NCI-H1694 (cell line): Measurements from ENCODE around the gene RYR2.
"Not testable (repeated sequence)": the region's sequence is repeated elsewhere in the genome, so short reads cannot be mapped to it uniquely, and the experiment has no call there.

ENCODE experiments used
- DNase-seq: peaks from one replicate; lab custom pipeline; 2025; lab: John Stamatoyannopoulos, UW

The RYR2 gene

DNA sequence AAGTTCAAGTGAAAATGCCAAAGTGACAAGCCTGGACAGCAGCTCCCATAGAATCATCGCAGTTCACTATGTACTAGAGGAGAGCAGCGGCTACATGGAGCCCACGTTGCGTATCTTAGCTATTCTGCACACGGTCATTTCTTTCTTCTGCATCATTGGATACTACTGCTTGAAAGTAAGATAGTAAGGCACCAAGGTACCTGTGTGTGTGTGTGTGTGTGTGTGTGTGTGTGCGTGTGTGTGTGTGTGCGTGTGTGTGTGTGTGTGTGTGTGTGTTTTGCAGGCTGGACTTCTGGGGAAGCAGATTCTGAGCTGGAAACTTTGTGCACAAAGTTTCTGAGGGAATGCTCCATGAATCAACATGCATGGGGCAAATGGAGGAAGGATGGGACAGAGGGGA, 750.2 kb downstream of the RYR2 start:
- no peak for DNase-seq

GRCh38 chr1:237792726-237793125, 750.7 kb downstream of the RYR2 start:
- DNase-seq = no peak

DNA sequence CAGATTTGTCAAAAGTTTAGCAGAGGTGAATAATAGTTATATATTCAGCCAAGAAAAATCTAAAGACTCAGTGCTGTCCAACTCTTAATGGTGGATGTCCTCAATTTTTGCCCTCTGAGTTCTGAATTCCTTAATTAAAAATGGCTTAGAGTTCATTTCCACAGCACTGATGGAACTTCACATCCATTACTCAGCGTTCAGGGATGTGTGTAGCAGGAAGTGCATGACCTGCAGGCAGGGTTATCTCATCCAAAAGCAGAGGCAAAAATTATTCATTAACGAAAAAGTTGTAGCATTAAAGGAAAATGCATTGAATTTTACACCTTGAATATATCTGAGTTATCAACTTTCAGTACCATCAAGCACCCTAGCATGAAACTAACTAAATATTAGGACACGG, 752.1 kb downstream of the RYR2 start:
- no peak for DNase-seq

DNA sequence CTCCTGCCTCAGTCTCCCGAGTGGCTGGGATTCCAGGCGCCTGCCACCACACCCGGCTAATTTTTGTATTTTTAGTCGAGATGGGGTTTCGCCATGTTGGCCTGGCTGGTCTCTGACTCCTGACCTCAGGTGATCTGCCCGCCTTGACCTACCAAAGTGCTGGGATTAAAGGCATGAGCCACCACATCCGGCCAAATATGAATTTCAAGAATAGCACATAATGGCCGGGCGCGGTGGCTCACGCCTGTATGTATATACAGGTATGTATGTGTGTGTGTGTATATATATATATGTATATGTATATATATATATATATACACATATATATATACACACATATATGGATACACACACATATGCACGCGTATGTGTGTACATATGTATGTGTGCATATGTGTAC, 753.6 kb downstream of the RYR2 start:
- no peak for DNase-seq

DNA sequence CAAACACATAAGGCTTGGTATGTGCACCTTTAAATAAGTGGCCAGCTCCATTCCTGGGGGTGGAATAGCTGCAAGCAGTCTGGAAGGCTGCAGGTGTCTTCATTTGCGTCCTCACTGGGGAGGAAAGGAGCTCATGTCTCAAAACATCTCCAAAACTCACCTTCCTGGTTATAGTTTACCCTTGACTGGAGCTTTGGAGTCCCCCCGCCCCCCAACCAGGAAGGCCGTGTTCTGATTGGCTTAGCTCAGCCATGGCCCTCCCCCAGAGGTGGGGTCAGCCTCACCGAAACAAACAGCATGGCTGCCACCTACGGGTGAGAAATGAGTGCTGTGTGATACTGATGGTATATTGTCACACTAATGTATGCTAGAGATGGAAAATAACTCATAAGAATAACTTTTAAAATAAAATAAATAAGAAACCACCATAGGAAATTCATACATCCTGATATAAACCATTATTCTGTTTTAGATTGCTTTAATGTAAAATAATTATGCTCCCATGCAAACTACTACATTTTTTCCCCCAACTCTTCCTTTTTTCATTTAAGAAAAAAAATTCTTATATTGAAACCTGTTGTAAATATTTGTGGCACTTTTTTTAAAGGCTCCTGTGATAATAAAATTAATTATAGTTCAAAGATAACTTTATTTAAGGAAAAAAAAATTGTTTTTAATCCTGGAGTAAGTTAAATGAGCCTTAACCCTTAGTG, 757.9 kb downstream of the RYR2 start:
- peak; percentile 14 for DNase-seq

GRCh38 chr1:237804516-237804915, 762.5 kb downstream of the RYR2 start:
- no peak for DNase-seq

DNA sequence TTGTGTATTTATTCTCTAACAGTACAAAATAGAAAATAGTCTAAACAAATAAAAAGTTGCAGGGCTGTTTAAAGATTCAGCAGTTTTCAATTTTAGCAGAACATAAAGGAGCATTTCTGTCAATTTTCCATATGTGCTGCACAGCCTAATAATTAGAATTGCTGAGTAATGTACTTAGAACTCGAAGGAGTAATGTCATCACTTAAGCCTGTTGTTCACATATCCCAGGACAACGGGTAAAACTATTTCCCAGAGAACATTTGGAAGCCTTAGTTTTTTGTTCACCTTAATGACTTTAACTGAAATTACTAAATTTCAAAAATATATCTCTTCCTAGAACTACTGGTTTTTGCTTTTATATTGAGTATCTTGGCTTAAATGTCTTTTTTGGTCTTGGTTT, 767.1 kb downstream of the RYR2 start:
- DNase-seq = no peak

DNA sequence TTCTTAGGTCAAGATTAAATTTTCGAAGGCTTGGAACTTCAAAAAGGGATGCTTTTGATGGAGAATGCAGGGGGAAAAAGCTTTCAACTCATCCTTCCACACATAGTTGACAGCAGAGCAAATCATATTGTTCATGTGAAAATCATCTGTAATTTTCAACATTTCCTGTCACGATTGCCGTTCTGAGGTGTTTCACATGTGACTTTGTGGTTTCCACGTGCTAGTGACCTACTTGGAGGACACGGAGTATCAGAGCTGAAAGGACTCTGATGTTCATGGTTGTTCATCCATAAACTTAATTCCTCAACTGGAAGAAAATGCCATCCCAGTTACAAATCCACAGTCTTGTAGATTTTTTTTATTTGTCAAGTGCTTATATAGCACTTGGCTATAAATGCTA, 769.6 kb downstream of the RYR2 start:
- no peak for DNase-seq

DNA sequence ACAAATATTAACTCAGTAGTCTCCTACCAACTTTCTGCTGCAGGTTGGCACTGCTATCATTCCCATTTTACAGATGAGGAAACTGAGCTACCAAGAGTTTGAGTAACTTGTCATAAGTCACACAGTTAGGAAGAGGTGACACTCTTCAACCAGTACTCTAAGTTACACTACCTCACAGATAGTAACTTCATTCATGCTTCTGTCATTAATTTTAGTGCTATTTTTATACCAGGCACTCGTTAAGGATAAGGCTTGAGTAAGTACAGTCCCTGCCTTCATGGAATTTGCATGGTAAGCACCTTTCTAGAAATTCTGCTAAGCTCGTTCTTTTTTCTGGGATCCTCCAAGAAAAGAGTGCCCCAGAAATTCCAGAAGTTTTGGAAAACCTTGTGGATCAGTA, 770.1 kb downstream of the RYR2 start:
- no peak for DNase-seq

GRCh38 chr1:237814319-237814924, 772.4 kb downstream of the RYR2 start:
- DNase-seq = peak; percentile 5

DNA sequence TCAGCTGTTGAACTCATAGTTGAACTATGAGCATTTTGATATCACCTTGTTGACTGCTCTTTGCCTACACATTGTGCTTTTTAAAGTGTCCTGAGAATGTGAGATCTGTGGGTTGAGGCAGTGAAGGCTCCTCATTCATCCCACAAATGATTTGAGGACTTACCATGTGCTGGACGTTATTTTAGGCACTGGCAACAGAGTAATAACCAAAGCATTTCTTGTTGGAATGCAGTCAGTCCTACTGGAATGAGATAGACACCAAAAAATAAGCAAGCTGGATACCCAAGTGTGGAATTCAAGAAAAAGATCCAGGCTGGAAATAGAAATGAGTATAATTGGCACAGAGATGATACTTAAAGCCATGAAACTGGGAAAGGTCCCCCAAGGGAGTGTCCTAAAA, 775.3 kb downstream of the RYR2 start:
- no peak for DNase-seq

DNA sequence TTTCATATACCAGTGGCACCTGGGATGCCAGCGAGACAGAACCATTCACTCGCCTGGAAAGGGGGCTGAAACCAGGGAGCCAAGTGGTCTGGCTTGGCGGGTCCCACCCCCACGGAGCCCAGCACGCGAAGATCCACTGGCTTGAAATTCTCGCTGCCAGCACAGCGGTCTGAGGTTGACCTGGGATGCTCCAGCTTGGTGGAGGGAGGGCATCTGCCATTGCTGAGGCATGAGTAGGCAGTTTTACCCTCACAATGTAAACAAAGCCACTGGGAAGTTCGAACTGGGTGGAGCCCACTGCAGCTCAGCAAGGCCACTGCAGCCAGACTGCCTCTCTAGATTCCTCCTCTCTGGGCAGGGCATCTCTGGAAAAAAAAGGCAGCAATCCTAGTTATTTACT, 778.6 kb downstream of the RYR2 start:
- not testable (repeated sequence) for DNase-seq

GRCh38 chr1:237832858-237833257, 790.9 kb downstream of the RYR2 start:
- DNase-seq = no peak

DNA sequence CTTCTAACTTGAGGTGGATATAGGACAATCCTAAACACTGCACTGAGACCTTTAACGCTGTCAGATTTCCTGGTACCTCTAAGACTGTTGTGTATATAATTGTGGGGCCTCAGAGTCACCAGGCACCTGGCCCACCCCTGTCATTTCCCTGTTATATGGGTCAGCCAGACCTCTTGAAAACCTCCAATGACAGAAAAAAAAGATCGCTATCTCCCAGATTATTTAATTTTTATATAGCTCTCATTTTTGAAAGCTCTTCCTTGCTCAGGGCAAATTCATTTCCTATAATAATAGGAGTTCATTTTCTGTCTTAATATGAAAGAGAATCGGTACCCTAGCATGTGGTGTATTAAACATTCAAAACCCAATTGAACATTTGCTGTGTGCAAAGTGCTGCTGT, 792.1 kb downstream of the RYR2 start:
- no peak for DNase-seq

DNA sequence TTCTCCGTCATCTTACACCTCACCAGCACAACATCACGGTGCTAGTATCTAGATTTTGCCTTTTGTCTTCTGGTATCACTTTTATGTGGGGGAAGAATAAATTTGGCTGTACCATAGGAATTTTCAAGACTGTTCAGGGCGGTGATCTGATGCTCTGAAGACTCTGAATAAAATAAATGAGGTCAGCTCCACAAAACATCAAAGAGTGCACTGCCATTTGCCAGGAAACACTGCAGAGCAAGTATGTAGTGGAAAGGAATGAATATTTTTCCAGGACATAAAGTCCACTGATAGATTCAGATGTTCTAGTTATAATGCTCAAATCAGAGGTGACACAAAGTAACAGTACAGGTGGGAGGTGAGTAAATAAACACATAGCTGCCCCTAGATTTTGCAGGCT, 792.5 kb downstream of the RYR2 start:
- no peak for DNase-seq

DNA sequence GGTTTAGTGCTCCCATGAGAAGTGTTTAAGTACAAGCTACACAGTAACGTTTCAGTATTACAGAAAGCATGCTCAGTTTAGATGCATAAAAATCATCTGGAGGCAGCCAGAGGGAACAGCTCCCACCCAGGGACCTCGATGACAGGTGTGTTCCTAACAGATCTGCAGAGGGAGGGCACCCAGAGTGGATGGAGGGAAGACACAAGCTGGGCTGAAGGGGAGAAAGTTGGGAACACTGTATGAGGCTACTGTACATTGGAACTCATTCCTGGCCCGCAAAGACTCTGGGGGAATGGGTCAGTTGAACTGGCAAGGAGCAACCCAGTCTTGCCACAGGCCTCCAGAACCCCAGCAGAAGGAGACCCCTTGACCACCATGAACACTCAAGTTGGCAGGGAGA, 796.3 kb downstream of the RYR2 start:
- DNase-seq = no peak

DNA sequence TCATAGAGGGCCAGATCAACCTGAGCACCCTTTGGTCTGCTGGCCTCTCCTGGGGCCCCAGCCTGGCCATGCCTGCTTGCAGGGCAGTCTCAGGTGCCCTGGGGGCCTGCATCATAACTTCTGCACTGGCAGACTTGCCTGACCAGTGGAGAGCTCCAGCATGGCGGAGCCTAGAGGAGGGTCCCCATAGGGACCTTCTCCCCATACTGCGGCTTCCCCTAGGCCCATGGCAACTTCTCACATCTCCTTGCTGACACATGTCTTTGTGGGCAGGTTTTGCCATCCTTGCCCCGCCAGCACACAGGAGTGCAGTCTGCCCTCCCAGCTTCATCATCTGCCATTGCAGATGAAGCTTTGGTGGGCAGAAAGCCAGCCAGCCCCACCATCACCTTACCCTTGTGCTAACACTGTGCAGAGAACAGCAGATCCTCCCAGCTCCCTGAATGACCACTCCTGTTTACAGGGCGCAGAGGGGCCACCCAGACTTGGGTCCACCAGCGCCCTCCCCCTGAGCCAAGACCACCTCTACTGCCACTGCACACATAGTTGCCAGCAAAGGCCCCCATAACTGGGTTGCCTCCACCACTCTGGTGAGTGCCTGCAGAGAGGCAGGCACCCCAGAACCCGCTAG, 797.0 kb downstream of the RYR2 start:
- DNase-seq = no peak

DNA sequence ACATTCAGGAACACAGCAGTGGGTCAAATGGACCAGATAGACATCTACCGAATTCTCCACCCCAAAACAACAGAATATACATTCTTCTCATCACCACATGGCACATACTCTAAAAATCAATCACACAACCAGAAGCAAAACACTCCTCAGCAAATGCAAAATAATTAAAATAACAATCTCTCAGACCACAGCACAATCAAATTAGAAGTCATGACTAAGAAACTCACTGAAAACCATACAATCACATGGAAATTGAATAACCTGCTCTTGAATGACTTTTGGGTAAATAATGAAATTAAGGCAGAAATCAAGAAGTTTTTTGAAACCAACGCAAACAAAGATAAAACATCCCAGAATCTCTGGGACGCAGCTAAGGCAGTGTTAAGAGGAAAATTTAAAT, 799.5 kb downstream of the RYR2 start:
- DNase-seq = no peak

DNA sequence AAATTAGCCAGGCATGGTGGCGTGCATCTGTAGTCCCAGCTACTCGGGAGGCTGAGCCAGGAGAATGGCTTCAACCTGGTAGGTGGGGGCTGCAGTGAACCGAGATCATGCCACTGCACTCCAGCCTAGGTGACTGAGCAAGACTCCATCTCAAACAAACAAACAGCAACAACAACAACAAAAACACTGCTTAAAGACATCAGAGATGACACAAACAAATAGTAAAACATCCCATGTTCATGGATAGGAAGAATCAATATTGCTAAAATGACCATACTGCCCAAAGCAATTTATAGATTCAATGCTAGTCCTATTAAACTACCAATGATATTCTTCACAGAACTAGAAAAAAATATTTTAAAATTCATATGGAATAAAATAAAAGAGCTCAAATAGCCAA, 801.5 kb downstream of the RYR2 start:
- DNase-seq = not testable (repeated sequence)

DNA sequence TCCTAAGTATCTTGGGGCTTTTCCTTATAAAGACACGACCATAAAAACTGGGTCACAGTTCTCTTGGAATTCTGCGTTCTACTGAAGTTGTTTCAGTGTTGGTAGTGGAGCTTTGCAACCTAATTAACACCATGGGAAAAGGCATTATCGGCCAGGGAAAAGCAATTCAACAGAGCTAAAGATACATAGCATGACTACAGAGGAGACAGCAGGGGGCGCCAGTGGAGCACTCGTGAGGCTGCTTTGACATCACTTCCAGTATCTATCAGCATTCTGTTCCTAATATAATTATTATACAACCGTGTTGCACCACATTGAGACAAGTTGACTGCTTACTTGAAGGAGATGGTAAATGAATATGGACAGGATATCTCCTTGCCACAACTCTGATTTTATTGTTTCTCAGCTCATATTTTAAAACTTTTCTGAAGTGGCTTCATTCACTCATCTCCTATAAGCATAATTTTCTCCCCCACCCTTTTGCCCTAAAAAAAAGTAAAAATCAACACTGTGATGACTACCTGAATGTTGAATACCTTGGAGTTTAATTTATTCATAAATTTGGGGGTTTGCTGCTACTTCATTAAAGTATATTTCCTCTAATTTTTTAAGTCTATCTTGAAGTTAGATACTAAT, 809.3 kb downstream of the RYR2 start:
- peak; percentile 61 for DNase-seq

DNA sequence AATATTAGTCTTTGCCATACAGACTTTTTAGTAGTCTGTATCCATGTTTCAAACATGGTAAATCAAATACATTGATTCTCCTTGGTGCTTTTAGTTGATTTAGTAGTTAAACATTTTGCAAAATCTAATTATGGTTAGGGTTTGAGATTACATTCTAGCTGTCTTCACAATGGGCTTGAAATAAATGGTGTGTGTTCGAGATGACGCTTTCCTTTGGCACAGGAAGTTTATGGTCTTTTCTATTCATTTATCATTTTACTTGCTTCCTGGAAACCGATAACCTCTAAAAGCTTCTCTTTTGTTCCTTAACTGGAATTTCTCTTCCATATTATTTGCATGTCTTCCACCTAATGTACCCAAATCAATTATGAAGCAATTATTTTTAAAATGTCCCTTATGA, 810.4 kb downstream of the RYR2 start:
- DNase-seq = no peak

- DNase-seq = no peak
These were observed 815.5 kb downstream of the RYR2 start for GRCh38 chr1:237857455-237857854.

- no peak for DNase-seq
These were observed 817.0 kb downstream of the RYR2 start for GRCh38 chr1:237858992-237859391.
